ENCODE results near the gene NYNRIN.
"Not testable (repeated sequence)": the region's sequence is repeated elsewhere in the genome, so short reads cannot be mapped to it uniquely, and the experiment has no call there.

The NYNRIN gene

GRCh38 chr14:24398653-24399446 lies at the start of gene NYNRIN:
Gene NYNRIN, plus strand, starts transcription at chr14:24399003. Its CDS starts 244 bp downstream, at chr14:24399247.
- no peak for TF ChIP-seq GATA1 (IDR thresholded peaks at IDR 0.05; ENCODE audit: low read depth, low read length)
- no peak for TF ChIP-seq POLR2A (IDR thresholded peaks at IDR 0.05; ENCODE audit: low read length)
- peak; percentile 30 to 37 for DNase-seq

GRCh38 chr14:24349742-24350141 lies 49.1 kb upstream of the NYNRIN start:
- TF ChIP-seq POLR2A (IDR thresholded peaks at IDR 0.05; ENCODE audit: low read length) (no peak), GATA1 (IDR thresholded peaks at IDR 0.05; ENCODE audit: low read depth, low read length) (no peak)
- no peak for DNase-seq

- peak in 1 of 2 experiments; percentile 48 for DNase-seq
- TF ChIP-seq GATA1 (IDR thresholded peaks at IDR 0.05; ENCODE audit: low read depth, low read length), result no peak
- no peak for TF ChIP-seq POLR2A (IDR thresholded peaks at IDR 0.05; ENCODE audit: low read length)
Measured at GRCh38 chr14:24351517-24351916, 47.3 kb upstream of the NYNRIN start.

GRCh38 chr14:24353559-24354481 lies 45.0 kb upstream of the NYNRIN start:
- no peak for DNase-seq
- TF ChIP-seq GATA1 (IDR thresholded peaks at IDR 0.05; ENCODE audit: low read depth, low read length), result no peak
- TF ChIP-seq POLR2A (IDR thresholded peaks at IDR 0.05; ENCODE audit: low read length), result no peak

GRCh38 chr14:24354482-24354825 lies 44.3 kb upstream of the NYNRIN start:
- DNase-seq, result not testable (repeated sequence)

GRCh38 chr14:24355009-24355408 lies 43.8 kb upstream of the NYNRIN start:
- no peak for TF ChIP-seq POLR2A (IDR thresholded peaks at IDR 0.05; ENCODE audit: low read length)
- TF ChIP-seq GATA1 (IDR thresholded peaks at IDR 0.05; ENCODE audit: low read depth, low read length), result no peak

GRCh38 chr14:24356208-24356607 lies 42.6 kb upstream of the NYNRIN start:
- TF ChIP-seq POLR2A (IDR thresholded peaks at IDR 0.05; ENCODE audit: low read length), result no peak
- TF ChIP-seq GATA1 (IDR thresholded peaks at IDR 0.05; ENCODE audit: low read depth, low read length), result no peak
- DNase-seq, result no peak

More at GRCh38 chr14:24355009-24355408, 43.8 kb upstream of the NYNRIN start:
- no peak for DNase-seq

- no peak for TF ChIP-seq POLR2A (IDR thresholded peaks at IDR 0.05; ENCODE audit: low read length)
- no peak for TF ChIP-seq GATA1 (IDR thresholded peaks at IDR 0.05; ENCODE audit: low read depth, low read length)
- no peak for DNase-seq
Measured at GRCh38 chr14:24360281-24360680, 38.5 kb upstream of the NYNRIN start.

- no peak for TF ChIP-seq POLR2A (IDR thresholded peaks at IDR 0.05; ENCODE audit: low read length)
- TF ChIP-seq GATA1 (IDR thresholded peaks at IDR 0.05; ENCODE audit: low read depth, low read length), result no peak
- no peak for DNase-seq
Measured at GRCh38 chr14:24361326-24361725, 37.5 kb upstream of the NYNRIN start.

- no peak for DNase-seq
- TF ChIP-seq POLR2A (IDR thresholded peaks at IDR 0.05; ENCODE audit: low read length), result no peak
Measured at GRCh38 chr14:24362241-24362960, 36.4 kb upstream of the NYNRIN start.

- TF ChIP-seq POLR2A (IDR thresholded peaks at IDR 0.05; ENCODE audit: low read length) (no peak), GATA1 (IDR thresholded peaks at IDR 0.05; ENCODE audit: low read depth, low read length) (no peak)
- no peak for DNase-seq
Measured at GRCh38 chr14:24363401-24363800, 35.4 kb upstream of the NYNRIN start.

- no peak for DNase-seq
- TF ChIP-seq POLR2A (IDR thresholded peaks at IDR 0.05; ENCODE audit: low read length) (no peak), GATA1 (IDR thresholded peaks at IDR 0.05; ENCODE audit: low read depth, low read length) (no peak)
Measured at GRCh38 chr14:24364841-24365240, 34.0 kb upstream of the NYNRIN start.

GRCh38 chr14:24365600-24366412 lies 33.0 kb upstream of the NYNRIN start:
- peak; percentile 89 for DNase-seq

More at GRCh38 chr14:24365600-24366412, 33.0 kb upstream of the NYNRIN start:
- TF ChIP-seq POLR2A (IDR thresholded peaks at IDR 0.05; ENCODE audit: low read length) (no peak), GATA1 (IDR thresholded peaks at IDR 0.05; ENCODE audit: low read depth, low read length) (no peak)
